ENCODE results near the gene SLFNL1.

Gene SLFNL1

DNA sequence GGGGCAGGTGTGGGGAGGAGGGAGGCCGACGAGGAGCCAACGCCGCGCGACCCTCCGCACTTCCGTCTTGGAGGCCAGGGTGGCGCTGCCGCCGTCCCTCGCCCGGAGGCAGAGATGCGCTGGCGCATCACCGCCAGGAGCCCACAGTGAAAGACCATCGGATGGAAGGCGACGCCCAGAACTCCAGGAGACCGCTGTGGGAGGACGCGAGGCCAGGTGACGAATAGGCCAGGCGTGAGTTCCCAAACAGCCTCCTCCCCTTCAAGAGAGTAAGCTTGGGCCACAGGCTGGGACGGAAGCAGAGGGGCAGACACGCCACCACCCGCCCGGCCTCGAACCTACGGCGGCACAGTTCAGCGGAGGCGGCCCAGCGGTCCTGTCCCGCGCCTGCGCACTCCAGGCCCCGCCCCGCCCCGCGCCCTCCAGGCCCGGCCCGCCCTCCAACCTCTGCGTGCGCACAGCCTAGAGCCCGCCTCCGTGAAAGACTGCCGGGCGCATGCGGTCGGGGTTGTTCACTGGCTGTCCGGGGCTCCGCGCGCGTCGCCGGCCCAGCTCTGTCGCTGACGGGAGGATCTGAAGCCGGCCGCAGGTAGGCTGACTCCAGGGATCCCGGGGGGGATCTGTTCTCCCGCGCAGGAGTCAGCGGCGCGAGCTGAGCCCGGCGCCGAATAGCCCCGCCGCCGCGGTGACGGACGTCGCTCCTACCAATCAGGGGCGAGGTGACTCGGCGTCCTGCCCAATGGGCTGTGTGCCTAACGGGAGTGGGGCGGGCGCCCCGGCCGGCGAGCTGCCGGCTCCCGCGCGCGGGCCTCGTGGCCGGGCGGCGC lies 42.1 kb downstream of the SLFNL1 start, which contains the start of gene CTPS1:
CTPS1 (plus strand) TSS at position 456 of the 827 bp plus-strand sequence. CDS start 3,595 bp downstream, outside the sequence.
- TF ChIP-seq, protein P1, sequence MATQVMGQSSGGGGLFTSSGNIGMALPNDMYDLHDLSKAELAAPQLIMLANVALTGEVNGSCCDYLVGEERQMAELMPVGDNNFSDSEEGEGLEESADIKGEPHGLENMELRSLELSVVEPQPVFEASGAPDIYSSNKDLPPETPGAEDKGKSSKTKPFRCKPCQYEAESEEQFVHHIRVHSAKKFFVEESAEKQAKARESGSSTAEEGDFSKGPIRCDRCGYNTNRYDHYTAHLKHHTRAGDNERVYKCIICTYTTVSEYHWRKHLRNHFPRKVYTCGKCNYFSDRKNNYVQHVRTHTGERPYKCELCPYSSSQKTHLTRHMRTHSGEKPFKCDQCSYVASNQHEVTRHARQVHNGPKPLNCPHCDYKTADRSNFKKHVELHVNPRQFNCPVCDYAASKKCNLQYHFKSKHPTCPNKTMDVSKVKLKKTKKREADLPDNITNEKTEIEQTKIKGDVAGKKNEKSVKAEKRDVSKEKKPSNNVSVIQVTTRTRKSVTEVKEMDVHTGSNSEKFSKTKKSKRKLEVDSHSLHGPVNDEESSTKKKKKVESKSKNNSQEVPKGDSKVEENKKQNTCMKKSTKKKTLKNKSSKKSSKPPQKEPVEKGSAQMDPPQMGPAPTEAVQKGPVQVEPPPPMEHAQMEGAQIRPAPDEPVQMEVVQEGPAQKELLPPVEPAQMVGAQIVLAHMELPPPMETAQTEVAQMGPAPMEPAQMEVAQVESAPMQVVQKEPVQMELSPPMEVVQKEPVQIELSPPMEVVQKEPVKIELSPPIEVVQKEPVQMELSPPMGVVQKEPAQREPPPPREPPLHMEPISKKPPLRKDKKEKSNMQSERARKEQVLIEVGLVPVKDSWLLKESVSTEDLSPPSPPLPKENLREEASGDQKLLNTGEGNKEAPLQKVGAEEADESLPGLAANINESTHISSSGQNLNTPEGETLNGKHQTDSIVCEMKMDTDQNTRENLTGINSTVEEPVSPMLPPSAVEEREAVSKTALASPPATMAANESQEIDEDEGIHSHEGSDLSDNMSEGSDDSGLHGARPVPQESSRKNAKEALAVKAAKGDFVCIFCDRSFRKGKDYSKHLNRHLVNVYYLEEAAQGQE (IDR thresholded peaks at IDR 0.05; ENCODE audit: insufficient read depth in 1 of 2, low read depth in 2 of 2, low read length in 2 of 2), result 0 out of 4 replicates have a peak, but pooled peaks have one; percentile 10 to 19
- TF ChIP-seq FOXP2 (optimal IDR thresholded peaks at IDR 0.05; ENCODE audit: borderline replicate concordance, extremely low read depth, extremely low read length, insufficient read depth), result peak; percentile 15
- peak; percentile 94 for TF ChIP-seq POLR2AphosphoS5 (IDR thresholded peaks at IDR 0.05; ENCODE audit: low read depth, low read length)
- peak; percentile 93; the same call in 1 of the 2 replicates for TF ChIP-seq TAF1 (IDR thresholded peaks at IDR 0.05; ENCODE audit: borderline replicate concordance, insufficient read depth, low read length)
- no peak; the same call in 1 of the 2 replicates for TF ChIP-seq SIN3A (IDR thresholded peaks at IDR 0.05; ENCODE audit: borderline replicate concordance, insufficient read depth, low read length)

DNA sequence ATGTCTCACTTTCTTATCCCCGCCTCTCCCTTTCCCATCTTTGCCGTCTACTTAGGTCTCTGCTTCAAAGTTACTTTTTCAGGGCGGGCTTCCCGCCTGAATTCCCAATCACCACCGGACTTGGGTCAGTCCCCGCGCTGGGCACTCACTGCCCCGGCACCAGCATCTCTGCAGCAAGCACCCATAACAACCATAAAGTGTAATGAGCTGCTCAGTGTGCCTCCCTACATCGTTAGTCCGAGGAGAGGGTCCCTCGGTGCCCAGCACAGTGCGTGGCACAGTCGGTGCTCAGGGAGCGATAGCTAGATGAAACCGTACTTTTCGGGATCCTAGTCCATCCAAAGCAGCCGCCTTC lies 42.7 kb downstream of the SLFNL1 start:
- TF ChIP-seq SIN3A (IDR thresholded peaks at IDR 0.05; ENCODE audit: borderline replicate concordance, insufficient read depth, low read length), result no peak
- TF ChIP-seq POLR2AphosphoS5 (IDR thresholded peaks at IDR 0.05; ENCODE audit: low read depth, low read length), result no peak
- TF ChIP-seq, protein P1 (IDR thresholded peaks at IDR 0.05; ENCODE audit: insufficient read depth in 1 of 2, low read depth in 2 of 2, low read length in 2 of 2), result no peak
- TF ChIP-seq TAF1 (IDR thresholded peaks at IDR 0.05; ENCODE audit: borderline replicate concordance, insufficient read depth, low read length), result no peak
- no peak for TF ChIP-seq FOXP2 (optimal IDR thresholded peaks at IDR 0.05; ENCODE audit: borderline replicate concordance, extremely low read depth, extremely low read length, insufficient read depth)

DNA sequence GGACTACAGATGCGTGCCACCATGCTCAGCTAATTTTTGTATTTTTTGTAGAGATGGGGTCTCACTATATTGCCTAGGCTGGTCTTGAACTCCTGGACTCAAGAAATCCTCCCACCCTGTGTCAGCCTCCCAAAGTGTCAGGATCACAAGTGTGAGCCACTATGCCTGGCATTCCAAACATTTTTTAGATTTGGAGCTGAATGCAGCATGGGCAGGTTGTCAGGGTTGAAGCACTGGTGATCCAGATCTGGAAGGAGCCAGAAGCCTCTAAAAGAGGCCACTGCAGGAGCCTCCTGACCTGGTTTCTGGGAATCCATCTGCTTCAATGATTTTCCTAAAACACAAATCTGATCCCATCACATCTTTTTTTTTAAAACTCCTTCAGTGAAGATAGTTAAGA lies 43.8 kb downstream of the SLFNL1 start:
- no peak for TF ChIP-seq POLR2AphosphoS5 (IDR thresholded peaks at IDR 0.05; ENCODE audit: low read depth, low read length)
- no peak for TF ChIP-seq TAF1 (IDR thresholded peaks at IDR 0.05; ENCODE audit: borderline replicate concordance, insufficient read depth, low read length)
- TF ChIP-seq, protein P1 (IDR thresholded peaks at IDR 0.05; ENCODE audit: insufficient read depth in 1 of 2, low read depth in 2 of 2, low read length in 2 of 2), result no peak
- no peak for TF ChIP-seq FOXP2 (optimal IDR thresholded peaks at IDR 0.05; ENCODE audit: borderline replicate concordance, extremely low read depth, extremely low read length, insufficient read depth)
- TF ChIP-seq SIN3A (IDR thresholded peaks at IDR 0.05; ENCODE audit: borderline replicate concordance, insufficient read depth, low read length), result no peak

DNA sequence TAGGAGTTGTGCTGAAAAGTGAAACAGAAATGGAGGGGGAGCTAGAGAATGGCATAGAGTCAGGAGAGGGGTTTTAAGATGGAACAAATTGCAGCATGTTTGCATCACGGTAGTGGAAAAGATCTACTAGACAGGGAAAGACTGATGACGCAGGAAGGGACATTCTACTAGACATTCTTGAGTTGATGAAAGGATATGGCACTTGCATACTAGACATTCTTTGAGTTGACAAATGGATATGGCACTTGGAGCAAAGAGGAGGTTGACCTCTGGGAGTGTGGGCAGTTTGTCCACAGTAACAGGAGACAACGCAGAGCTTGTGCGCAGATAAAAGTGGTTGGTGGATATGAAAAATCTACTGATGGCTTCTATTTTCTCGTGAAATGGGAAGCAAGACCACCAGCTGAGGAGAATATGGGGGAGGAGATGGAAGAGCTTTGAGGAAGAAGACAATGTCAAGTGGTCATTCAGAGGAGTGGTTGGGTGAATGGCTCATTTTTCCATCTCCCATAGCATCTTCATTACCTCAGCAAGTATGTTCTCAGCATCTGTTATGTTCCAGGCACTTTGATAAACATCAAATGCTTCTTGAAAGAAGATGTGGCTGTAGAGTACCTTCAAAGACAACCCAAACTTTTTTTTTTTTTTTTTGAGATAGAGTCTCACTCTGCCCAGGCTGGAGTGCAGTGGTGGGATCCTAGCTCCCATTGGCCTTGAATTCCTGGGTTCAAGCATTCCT lies 44.4 kb downstream of the SLFNL1 start:
- TF ChIP-seq SIN3A (IDR thresholded peaks at IDR 0.05; ENCODE audit: borderline replicate concordance, insufficient read depth, low read length) (no peak), POLR2AphosphoS5 (IDR thresholded peaks at IDR 0.05; ENCODE audit: low read depth, low read length) (no peak), FOXP2 (optimal IDR thresholded peaks at IDR 0.05; ENCODE audit: borderline replicate concordance, extremely low read depth, extremely low read length, insufficient read depth) (no peak), TAF1 (IDR thresholded peaks at IDR 0.05; ENCODE audit: borderline replicate concordance, insufficient read depth, low read length) (no peak)
- TF ChIP-seq, protein P1 (IDR thresholded peaks at IDR 0.05; ENCODE audit: insufficient read depth in 1 of 2, low read depth in 2 of 2, low read length in 2 of 2), result no peak
